Measurements from ENCODE around the gene ECM1.

The ECM1 gene

DNA sequence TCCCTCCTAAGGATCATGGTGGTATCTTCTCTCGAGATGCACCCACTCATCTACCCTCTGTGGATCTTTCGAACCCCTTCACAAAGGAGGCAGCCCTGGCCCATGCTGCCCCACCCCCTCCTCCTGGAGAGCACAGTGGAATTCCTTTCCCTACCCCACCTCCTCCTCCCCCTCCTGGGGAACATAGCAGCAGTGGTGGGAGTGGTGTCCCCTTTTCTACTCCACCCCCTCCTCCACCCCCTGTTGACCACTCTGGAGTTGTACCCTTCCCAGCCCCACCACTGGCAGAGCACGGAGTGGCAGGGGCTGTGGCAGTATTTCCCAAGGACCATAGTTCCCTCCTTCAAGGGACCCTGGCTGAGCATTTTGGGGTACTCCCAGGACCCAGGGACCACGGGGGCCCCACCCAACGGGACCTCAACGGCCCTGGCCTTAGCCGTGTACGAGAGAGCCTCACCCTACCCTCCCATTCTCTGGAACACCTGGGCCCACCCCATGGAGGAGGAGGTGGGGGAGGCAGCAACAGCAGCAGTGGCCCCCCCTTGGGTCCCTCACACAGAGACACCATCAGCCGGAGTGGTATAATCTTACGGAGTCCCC lies 35.2 kb upstream of the ECM1 start:
- H3K27me3 ChIP-seq (ENCODE audit: low read depth, low read length): no peaks in the 10 kb centered on the region
- no peaks in the 10 kb centered on the region for H3K9me3 ChIP-seq (ENCODE audit: insufficient read depth, low read length)
- H3K36me3 ChIP-seq (replicated peaks; ENCODE audit: low read depth, low read length): peaks cover 24% of the 10 kb centered on the region
- no peak overlapping the region for H3K4me3 ChIP-seq (ENCODE audit: low read length)
- no peaks in the 10 kb centered on the region for H3K4me1 ChIP-seq (ENCODE audit: low read length)
- H2AFZ ChIP-seq (ENCODE audit: low read depth, low read length): no peak overlapping the region
- H3K27ac ChIP-seq (ENCODE audit: low read length): no peak overlapping the region
- no peaks in the 10 kb centered on the region for H4K20me1 ChIP-seq (ENCODE audit: insufficient read depth, low read length)
- H3K4me2 ChIP-seq (ENCODE audit: low read length): no peak overlapping the region
- TF ChIP-seq, protein P1, sequence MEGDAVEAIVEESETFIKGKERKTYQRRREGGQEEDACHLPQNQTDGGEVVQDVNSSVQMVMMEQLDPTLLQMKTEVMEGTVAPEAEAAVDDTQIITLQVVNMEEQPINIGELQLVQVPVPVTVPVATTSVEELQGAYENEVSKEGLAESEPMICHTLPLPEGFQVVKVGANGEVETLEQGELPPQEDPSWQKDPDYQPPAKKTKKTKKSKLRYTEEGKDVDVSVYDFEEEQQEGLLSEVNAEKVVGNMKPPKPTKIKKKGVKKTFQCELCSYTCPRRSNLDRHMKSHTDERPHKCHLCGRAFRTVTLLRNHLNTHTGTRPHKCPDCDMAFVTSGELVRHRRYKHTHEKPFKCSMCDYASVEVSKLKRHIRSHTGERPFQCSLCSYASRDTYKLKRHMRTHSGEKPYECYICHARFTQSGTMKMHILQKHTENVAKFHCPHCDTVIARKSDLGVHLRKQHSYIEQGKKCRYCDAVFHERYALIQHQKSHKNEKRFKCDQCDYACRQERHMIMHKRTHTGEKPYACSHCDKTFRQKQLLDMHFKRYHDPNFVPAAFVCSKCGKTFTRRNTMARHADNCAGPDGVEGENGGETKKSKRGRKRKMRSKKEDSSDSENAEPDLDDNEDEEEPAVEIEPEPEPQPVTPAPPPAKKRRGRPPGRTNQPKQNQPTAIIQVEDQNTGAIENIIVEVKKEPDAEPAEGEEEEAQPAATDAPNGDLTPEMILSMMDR (IDR thresholded peaks at IDR 0.05; ENCODE audit: low read depth, low read length): no peak
- TF ChIP-seq EZH2phosphoT487 (IDR thresholded peaks at IDR 0.05; ENCODE audit: low read depth): no peak
- H3K9ac ChIP-seq (ENCODE audit: low read length): no peak overlapping the region
- H3K79me2 ChIP-seq (ENCODE audit: low read length): no peaks in the 10 kb centered on the region

DNA sequence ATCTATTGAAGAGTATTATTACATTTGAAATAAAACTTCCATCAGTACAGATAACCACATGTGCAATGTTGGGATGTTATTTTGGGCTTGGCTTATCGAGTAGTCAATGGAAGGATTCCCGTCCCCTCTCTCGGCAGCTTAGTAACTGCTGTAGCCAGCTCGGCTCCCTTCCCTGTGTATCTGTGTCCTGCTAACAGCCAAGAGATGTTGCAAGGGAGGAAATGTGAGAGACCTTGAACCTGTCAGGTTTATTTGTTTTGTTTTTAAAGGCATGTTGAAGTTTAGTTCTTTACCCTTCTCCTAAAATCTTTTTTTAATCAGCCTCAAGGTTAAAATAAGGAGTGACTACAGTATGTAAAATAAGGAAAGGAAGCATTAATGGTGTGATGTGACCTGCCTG lies 34.2 kb upstream of the ECM1 start:
- Histone ChIP-seq H4K20me1 (ENCODE audit: insufficient read depth, low read length) (no peaks in the 10 kb centered on the region), H3K79me2 (ENCODE audit: low read length) (no peaks in the 10 kb centered on the region), H3K27ac (ENCODE audit: low read length) (no peak overlapping the region), H3K27me3 (ENCODE audit: low read depth, low read length) (no peaks in the 10 kb centered on the region), H3K9me3 (ENCODE audit: insufficient read depth, low read length) (no peaks in the 10 kb centered on the region), H3K4me1 (ENCODE audit: low read length) (no peaks in the 10 kb centered on the region), H2AFZ (ENCODE audit: low read depth, low read length) (no peak overlapping the region), H3K4me3 (ENCODE audit: low read length) (no peak overlapping the region), H3K36me3 (replicated peaks; ENCODE audit: low read depth, low read length) (peaks cover 24% of the 10 kb centered on the region), H3K9ac (ENCODE audit: low read length) (no peak overlapping the region), H3K4me2 (ENCODE audit: low read length) (no peak overlapping the region)
- no peak for TF ChIP-seq EZH2phosphoT487 (IDR thresholded peaks at IDR 0.05; ENCODE audit: low read depth)
- TF ChIP-seq, protein P1 (IDR thresholded peaks at IDR 0.05; ENCODE audit: low read depth, low read length): no peak

- H3K27me3 ChIP-seq (ENCODE audit: low read depth, low read length): no peaks in the 10 kb centered on the region
- no peak overlapping the region for H3K4me2 ChIP-seq (ENCODE audit: low read length)
- no peak for TF ChIP-seq EZH2phosphoT487 (IDR thresholded peaks at IDR 0.05; ENCODE audit: low read depth)
- TF ChIP-seq, protein P1 (IDR thresholded peaks at IDR 0.05; ENCODE audit: low read depth, low read length): no peak
- peaks cover 24% of the 10 kb centered on the region for H3K36me3 ChIP-seq (replicated peaks; ENCODE audit: low read depth, low read length)
- H3K9ac ChIP-seq (ENCODE audit: low read length): no peak overlapping the region
- no peaks in the 10 kb centered on the region for H3K9me3 ChIP-seq (ENCODE audit: insufficient read depth, low read length)
- H4K20me1 ChIP-seq (ENCODE audit: insufficient read depth, low read length): no peaks in the 10 kb centered on the region
- H3K4me3 ChIP-seq (ENCODE audit: low read length): no peak overlapping the region
- no peaks in the 10 kb centered on the region for H3K4me1 ChIP-seq (ENCODE audit: low read length)
- H3K27ac ChIP-seq (ENCODE audit: low read length): no peak overlapping the region
- no peaks in the 10 kb centered on the region for H3K79me2 ChIP-seq (ENCODE audit: low read length)
- no peak overlapping the region for H2AFZ ChIP-seq (ENCODE audit: low read depth, low read length)
These were observed 33.0 kb upstream of the ECM1 start for GRCh38 chr1:150474869-150475268.

- Histone ChIP-seq H3K27ac (ENCODE audit: low read length) (no peak overlapping the region), H3K4me2 (ENCODE audit: low read length) (no peak overlapping the region), H3K4me1 (ENCODE audit: low read length) (no peaks in the 10 kb centered on the region), H3K9me3 (ENCODE audit: insufficient read depth, low read length) (no peaks in the 10 kb centered on the region), H2AFZ (ENCODE audit: low read depth, low read length) (no peak overlapping the region), H3K36me3 (replicated peaks; ENCODE audit: low read depth, low read length) (peaks cover 10% of the 10 kb centered on the region), H3K9ac (ENCODE audit: low read length) (no peak overlapping the region), H3K79me2 (ENCODE audit: low read length) (no peaks in the 10 kb centered on the region), H3K4me3 (ENCODE audit: low read length) (no peak overlapping the region), H3K27me3 (ENCODE audit: low read depth, low read length) (no peaks in the 10 kb centered on the region), H4K20me1 (ENCODE audit: insufficient read depth, low read length) (no peaks in the 10 kb centered on the region)
- TF ChIP-seq, protein P1 (IDR thresholded peaks at IDR 0.05; ENCODE audit: low read depth, low read length): no peak
- TF ChIP-seq EZH2phosphoT487 (IDR thresholded peaks at IDR 0.05; ENCODE audit: low read depth): no peak
These were observed 31.2 kb upstream of the ECM1 start for GRCh38 chr1:150476754-150477153.

All from OCI-LY3 (cell line).